Measurements from ENCODE around the gene RELL1.
A peak's percentile ranks its signal among the peaks of the same experiment; 100 is the strongest.

Gene RELL1

DNA sequence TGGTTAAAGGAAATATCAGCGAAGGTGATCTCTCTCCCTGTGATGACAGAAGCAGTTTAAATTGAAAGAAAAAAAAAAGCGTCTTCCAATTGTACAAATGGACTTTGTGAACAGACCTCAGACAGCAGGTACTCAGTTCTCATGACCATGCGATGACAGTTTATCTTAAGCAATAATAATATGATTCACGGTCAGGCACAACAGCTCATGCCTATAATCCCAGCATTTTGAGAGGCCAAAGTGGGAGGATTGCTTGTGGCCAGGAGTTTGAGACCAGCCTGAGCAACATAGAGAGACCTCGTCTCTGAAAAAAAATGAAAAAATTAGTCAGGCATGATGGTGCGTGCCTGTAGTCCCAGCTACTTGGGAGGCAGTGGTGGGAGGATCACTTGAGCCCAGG is 51.0 kb downstream of the RELL1 start:
- DNase-seq (ENCODE audit: low spot score) = no peak

DNA sequence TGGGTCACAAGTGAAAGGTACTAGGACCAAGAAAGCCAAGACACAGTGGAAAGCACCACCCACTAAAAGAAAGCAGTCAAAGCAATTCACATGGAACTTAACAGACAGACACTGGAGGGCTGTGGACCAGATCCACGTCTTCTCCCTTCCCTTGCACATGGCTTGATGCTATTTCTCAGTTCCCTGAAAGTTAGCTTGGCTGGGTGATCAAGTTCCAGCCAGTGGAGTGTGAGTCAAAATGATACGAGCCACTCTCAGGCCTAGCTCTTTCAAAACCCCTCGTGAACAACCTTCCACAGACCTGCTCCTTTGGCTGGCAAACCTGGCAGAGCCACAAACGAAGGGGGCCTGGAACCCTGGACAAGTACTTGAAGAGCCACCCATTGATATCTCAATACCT is 52.0 kb downstream of the RELL1 start:
- DNase-seq (ENCODE audit: low spot score) = no peak

DNA sequence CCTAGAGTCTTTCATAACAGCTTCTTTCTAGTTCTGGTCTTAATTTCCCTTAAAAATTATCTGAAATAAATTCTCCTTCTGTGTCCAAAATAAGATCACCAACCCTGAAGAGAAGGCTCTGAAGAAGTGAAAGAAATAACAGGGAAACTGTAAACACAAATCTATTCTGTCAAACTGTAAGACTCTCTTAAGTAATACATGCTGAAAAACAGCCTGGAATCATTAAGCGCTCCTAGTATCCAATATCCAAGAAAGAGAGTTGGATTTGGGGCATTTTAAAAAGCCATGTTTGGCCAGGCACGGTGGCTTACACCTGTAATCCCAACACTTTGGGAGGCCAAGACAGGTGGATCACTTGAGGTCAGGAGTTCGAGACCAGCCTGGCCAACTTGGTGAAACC is 53.3 kb downstream of the RELL1 start:
- DNase-seq (ENCODE audit: low spot score) = no peak

DNA sequence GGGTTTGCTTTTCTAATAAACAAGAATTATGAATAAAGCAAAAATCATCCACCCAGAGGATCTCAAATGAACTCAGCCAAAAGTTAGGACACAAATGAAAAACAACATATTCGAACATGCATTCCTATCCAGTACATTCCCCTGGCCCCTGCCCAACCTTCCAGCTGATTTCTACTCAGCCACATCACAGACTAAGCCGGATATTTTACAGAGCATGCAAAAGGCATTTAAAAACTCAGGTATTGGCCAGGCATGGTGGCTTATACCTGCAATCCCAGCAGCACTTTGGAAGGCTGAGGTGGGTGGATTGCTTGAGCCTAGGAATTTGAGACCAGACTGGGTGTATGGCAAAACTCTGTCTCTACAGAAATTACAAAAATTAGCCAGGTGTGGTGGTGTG is 54.6 kb downstream of the RELL1 start:
- DNase-seq (ENCODE audit: low spot score) = no peak

DNA sequence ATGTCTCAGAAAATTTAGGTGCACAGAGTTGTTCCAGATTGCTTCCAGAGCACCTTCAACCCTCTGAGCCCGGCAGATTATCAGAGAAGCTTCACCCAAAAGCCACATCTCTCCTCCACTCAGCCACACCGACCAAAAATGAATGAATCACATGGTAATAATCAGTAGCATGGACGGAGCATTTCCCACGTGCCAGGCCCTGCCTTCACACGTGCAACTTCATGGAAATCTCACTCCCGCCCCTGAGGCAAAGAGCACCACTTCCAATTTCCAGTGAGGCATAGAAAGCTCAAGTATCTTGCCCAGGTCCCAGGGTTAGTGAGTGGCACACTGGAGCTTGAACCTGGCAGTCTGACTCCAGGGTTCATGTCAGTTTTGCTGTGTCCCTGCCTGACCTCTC is 56.5 kb downstream of the RELL1 start:
- DNase-seq (ENCODE audit: low spot score) = no peak

DNA sequence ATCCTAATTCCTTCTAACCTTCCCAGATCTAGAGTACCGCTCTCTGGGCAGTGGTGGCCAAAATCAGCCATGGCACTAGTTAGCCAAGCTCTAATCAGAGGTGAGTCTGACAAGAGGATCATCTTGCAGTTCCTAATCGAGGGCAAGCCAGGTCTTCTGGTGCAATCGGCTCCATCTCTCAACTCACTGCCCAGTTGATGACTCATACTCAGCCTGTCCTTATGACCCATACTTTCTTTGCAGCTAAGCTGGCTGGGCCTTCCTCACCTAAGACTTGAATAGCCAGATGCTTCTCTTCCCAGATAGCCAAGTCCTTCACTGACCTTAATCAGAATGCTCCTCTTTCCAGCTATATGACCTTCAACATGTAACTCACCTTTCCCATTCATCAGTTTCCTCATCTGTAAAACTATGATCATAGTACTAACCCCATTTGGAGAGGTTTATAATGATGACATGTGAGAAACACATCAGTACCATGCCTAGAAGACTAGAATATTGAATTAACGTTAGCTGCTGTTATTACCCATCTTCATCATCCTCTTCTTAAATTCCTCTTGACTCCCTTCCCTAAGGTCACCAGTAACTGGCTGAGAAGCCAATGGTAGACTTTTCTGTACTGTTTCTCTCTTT is 57.1 kb downstream of the RELL1 start:
- no peak for DNase-seq (ENCODE audit: low spot score)

DNA sequence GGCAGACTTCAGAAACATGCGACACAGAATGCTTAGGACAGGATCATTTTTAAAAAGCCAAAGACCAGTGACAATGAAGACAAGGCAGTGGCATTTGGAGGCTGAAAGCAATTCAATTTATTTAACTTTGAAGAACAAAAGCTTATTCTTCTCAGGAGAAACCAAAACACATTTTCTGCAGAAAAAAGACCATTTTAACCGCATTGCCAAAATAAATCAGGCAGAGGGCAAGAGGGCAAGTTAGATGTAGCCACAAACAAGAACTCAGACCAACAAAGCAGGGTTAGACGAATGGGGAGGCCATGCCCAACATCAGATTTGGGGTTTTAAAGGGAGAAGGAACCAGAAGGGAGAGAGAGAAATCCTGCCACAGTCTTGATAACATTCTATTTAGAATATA is 58.9 kb downstream of the RELL1 start:
- no peak for DNase-seq (ENCODE audit: low spot score)

DNA sequence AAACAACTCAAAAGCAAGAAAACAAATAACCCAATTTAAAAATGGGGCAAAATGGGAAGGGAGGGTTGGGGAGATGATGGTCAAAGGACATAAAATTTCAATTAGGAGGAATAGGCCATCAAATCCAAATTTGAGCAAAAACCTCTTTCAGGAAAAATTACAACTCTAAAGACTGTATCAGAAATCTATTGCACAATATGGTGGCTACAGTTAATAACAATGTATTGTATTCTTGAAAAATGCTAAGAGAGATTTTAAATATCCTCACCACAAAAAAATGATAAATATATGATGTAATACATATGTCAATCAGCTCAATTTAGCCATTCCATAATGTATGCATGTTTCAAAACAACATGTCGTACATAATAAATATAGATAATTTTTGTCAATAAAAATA is 60.7 kb downstream of the RELL1 start:
- no peak for DNase-seq (ENCODE audit: low spot score)

DNA sequence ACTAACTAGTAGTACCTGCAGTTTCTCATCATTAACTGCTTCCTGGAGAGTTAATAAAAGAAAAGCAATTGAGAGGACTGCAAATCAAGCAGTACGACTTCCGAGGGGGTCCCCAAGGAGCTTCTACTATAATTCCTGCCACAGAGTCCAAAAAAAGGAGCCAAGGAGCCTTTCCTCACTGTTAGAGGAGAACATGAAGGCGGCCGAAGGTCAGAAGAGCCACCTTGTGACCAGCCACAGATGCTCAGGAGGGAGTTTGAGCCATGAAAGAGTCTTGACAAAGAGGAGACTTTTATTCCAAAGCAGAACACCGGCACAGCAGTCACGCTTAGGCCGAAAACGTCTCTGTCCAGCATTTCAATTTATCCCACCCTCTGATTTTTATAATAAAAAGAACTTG is 62.2 kb downstream of the RELL1 start:
- no peak for DNase-seq (ENCODE audit: low spot score)

DNA sequence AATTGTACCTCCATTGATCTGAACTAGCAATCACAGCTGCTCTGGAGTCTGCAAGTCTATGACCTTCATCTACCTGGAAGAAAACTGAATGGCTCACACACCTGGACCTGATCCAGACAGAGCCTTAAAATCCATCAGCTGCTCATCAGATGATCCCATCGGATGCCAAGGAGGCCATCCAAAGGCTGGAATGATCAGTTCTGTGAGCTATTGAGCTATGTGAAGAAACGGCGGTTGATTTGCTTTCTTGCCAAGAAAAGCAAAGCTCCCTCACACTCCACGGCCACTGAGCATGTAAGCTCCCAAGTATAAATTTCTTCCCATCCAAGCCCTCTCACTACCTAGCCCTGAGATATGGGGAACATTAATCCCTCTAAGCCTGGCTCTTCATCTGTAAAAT is 63.1 kb downstream of the RELL1 start:
- no peak for DNase-seq (ENCODE audit: low spot score)

DNA sequence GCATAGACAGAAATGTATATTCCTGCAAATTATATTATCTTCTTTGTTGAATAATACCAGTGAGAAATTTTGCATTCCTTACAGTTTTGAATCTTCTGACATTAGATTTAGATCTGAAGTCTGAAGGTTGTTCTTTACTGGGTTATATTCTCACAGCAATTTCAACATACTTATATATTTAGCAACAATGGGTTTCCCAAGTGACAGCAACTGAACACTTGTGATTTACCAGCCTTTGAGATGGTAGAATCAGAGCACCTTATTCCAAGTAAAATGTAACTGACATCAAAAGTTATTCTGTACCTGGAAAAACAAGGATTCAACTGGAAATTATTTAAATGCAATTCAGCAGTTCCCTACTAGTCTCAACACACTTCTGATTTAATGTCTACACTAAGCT is 66.0 kb downstream of the RELL1 start:
- no peak for DNase-seq (ENCODE audit: low spot score)

DNA sequence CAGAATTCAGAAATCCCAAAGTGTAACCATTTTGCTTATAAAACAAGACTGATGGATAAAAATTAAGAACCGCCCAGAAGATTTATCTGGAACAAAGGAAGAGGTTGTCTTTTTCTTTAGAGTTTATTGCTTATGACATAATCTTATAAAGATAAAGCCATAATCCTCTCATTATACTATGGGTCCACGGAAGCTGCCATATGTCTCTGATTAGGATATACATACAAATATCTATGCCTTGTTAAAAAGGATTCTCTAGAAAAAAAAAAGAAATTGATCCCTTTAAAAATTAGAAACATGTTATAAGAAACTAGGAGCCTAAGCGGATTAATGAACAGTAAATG is 70.5 kb downstream of the RELL1 start:
- no peak for DNase-seq (ENCODE audit: low spot score)

DNA sequence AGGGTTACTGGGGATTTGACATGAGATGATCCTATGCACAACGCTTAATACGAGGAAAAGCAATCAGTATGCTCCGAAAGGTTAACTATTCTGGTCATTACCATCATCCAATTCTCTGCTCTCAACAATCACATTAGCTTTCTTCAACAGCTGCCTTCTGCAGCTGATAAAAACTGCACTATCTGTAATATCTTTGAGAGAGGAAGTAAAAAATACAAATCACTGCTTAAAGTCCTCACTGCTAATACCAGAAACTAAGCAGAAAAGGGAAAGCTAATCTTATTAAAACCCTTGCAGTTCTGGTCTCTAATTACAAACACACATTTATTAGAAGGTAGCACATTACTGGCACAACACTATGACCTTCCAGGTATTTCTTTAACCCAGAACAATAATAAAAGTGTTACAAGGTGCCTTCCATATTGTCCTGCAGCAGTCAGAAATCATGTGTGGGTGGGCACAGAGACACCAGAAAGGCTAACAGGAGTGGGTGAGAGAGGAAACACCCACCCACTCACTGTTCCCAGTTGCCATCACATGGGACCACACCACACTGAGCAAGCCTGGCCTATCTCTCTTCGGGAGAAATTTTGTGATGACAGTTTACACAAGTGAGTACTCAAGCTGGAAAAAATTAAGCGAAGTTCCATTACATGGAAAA is 71.0 kb downstream of the RELL1 start:
- no peak for DNase-seq (ENCODE audit: low spot score)

DNA sequence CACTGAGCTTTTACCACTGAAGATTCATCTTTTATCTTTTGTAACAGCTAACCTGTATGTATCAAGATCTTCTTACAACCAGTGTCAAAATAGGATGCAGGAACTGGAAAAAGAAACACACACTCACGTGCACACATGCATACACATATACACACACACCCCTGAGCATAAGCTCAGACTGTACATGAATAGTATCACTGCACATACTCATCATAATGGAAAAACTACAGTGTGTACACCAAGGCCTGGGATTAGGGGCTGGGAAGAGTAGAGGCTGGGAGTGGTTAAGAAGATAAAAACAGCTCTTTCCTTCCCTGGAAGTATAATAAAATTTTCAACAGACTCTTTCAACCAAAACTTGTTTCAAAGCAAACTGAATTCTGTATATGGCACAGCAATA is 73.4 kb downstream of the RELL1 start:
- DNase-seq (ENCODE audit: low spot score) = no peak

DNA sequence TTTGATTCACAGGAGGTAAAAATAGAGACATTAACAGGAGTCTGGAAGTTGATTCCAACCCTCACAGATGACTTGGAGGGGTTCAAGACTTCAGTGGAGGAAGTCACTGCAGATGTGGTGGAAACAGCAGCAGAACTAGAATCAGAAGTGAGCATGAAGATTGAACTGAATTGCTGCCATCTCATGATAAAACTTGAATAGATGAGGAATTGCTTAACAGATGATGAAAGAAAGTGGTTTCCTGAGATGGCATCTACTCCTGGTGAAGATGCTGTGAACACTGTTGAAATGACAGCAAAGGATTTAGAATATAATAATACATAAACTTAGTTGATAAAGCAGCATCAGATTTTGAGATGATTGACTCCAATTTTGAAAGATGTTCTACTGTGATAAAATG is 76.5 kb downstream of the RELL1 start:
- no peak for DNase-seq (ENCODE audit: low spot score)

DNA sequence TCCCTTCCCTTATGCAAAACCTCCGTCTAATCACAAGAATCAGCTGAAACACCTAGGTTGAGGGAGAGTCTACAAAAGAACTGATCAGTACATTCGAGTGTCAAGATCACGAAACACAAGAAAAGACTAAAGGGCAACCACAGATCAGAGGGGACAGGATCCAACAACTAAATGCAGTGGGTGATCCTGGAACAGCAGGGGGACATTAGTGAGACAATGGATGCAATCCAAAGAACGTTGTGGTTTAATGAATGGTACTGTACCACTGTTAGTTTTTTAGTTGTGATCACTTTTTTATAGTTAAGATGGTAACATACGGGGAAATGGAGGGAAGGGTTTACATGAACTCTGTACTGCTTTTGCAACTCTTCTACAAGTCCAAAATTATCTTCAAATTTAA is 79.2 kb downstream of the RELL1 start:
- peak; percentile 35 for DNase-seq (ENCODE audit: low spot score)

DNA sequence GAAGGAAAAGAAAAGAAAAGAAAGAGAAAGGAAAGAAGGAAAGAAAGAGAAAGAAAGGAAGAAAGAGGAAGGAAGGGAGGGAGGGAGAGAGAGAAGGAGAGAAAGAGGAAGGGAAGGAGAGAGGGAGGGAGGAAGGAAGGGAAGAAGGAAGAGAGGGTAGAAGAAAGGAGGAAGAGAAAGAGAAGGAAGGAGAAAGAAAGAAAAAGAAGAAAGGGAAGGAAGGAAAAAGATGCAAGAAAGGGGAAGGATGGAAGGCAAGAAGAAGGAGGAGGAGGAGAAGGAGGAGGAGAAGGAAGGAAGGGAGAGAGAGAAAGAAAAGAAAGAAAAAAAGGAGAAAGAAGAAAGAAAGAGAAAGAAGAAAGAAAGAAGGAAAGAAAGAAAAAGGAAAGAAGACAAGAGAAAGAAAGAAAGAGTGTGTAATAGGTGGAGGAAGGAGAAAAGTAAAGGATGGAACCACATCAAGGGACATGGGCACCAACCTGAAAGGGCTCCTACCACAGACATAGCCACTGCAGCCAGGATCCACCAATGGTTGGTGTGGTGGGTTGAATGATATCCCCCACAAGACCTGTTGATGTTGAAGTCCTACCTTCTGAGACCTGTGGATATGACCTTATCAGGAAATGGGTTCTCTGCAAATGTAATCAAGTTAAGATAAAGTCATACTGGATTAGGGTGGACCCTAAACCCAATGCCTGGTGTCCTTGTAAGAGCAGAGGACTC is 80.2 kb downstream of the RELL1 start:
- no peak for DNase-seq (ENCODE audit: low spot score)

DNA sequence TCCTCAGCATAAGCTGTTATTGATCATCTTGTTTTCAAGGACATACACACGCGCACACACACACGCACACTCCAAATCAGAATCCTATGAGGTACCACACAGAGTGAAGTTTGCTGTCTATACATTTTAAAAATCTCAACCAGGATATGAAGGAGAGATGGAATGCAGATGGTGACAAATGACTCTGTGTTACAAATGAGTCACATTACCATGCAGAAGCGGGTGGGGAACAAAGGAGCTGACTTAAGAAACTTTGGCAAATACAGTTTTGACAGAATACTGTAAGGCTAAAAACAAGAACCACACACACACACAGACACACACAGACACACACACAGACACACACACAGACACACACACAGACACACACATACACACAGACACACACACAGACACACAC is 81.7 kb downstream of the RELL1 start:
- DNase-seq (ENCODE audit: low spot score) = no peak

DNA sequence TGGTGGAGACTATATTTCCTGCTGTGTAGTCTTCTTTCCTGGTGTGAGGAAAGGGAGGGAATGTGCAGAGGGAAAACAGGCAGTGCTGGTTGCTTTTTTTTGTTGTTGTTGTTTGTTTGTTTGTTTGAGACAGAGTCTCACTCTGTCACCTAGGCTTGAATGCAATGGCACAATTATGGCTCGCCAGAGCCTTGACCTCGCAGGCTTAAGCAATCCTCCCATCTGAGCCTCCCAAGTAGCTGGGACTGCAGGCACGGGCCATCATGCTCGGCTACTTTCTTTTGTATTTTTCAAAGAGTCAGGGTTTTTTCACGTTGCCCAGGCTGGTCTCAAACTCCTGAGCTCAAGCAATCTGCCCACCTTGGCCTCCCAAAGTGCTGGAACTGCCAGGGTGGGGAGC is 82.5 kb downstream of the RELL1 start:
- DNase-seq (ENCODE audit: low spot score) = no peak

DNA sequence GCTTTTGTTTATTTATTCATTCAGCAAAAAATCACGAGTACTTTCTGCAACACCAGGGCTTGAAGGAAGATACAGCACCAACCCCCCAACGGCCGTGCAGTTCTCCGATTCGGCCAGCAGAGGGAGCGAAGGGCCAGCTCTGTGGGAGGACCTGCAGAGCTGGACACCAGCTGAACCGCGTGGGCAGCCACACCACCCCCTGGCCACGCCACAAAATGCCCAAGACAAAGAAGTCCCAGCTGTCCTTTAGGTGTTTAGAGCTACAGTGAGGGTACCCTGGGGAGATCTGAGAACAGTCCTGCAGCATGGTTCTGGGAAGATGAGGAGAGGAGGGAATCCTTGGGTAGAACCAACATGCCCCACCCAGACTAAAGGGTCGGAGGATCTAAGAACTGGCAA is 83.1 kb downstream of the RELL1 start:
- DNase-seq (ENCODE audit: low spot score) = peak; percentile 91

DNA sequence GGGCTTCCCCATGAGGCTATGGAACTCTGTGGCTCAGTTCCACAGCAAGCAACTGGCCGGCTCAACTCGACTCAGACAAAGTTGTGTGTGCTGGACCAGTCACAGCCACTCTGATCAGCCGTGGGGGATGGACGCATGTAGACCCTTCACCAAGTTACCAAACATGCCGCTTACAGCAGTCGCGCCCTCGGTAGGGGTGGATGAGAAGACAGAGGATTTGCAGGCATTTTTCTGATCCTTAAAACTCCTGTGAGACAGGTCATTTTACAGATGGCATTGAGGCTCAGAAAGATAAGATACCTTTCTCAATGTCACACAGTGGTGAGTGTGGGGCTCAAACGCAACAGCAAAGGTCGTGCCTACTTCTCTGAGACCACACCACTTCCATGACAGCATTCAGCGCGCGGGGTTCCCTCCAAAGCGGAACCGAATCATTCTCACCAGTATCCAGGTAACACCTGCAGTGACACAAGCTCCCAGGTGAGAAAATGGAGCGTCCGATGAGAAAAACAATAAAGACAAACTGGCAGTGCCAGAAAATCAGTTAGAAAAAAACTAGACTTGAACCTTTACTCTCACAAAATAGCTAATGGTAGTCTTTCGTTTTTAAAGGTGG is 83.6 kb downstream of the RELL1 start:
- DNase-seq (ENCODE audit: low spot score) = no peak

DNA sequence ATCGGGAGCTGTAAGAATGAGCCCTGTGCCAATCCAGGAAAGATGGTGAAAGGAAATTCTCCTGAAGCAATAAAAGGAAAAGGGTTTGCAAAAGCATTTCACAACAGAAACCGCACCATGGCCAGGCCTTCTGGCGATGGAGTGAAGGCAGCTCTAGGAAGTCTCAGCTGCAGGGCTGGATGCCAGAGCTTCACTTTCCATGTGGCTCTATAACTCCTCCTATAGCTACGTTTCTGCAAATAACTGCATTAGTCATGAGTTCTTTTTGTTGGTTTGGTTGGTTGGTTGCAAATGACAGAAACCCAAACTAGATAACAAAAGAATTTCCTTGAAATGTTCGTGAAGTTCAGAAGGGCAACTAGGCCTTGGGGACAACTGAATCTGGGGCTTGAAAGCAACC is 84.6 kb downstream of the RELL1 start:
- no peak for DNase-seq (ENCODE audit: low spot score)

DNA sequence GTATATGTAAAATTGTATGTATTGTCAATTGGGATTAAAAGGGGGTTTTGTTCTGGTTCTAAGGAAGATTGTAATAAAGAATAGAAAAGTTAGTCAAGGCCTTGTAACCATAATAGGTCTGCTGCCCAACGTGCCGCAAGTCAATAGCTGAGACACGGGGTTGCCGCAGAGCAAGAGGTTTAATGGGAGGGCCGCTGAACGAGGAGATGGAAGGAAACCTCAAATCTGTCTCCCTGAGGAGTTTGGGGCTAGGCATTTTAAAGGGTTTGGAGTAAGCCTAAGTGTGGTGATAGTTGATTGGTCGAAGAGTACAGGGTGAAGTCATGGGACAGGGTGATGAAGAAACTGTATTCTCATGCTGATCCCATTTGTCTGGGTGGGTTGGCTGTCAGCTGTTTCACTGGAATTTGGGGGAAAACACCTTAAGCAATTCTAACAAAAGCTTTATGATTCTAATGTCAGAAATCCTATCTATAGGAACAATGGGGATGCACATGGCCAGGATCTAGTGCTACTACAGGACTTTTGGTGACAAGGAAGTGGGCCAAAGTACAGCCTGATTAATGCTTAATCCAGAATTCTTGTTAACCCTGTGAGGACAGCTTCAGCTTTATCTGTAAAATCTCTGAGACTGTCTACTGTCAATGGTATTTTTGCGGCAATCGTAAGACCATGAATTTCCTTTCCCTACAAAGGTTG is 86.9 kb downstream of the RELL1 start:
- DNase-seq (ENCODE audit: low spot score) = no peak

All from iPS-NIHi11 (cell line).